ENCODE measurements around the gene FKBP15. TPM values are rescaled to one million over a fixed set of nuclear protein-coding genes. Genes with fewer than 3 reads are reported as not detected.

The FKBP15 gene
- polyA plus RNA-seq, 1 donor from 2014 or later: 12.1 TPM

DNA sequence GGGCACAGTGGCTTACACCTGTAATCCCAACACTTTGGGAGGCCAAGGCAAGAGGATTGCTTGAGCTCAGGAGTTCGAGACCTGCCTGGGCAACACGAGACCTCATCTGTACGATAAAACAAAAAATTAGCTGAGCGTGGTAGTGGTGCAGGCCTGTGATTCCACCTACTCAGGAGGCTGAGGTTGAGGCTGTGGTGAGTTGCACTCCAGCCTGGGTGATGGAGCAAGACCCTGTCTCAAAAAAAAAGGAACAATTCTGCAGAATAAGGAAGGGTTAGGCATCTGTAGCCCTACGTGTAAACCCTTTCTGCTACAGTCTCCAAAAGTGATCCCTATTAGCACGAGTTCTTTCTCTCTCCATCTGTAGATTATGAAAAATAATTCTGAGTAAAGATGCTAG, 34.4 kb upstream of the FKBP15 start:
- Histone ChIP-seq H3K36me3 (ENCODE audit: insufficient read depth, low read length) (peaks cover 8% of the 10 kb centered on the region), H3K27me3 (ENCODE audit: insufficient read depth, low read depth, low read length) (no peaks in the 10 kb centered on the region), H3K79me2 (replicated peaks; ENCODE audit: insufficient read depth, low read length) (no peaks in the 10 kb centered on the region), H3K4me2 (ENCODE audit: low read length) (no peak overlapping the region), H2AFZ (ENCODE audit: low read depth, low read length) (no peak overlapping the region), H3K9me3 (ENCODE audit: low read length) (no peaks in the 10 kb centered on the region), H3K9ac (ENCODE audit: low read length) (no peak overlapping the region), H3F3A (ENCODE audit: insufficient read depth, low read length, poor library complexity, severe bottlenecking) (no peaks in the 10 kb centered on the region), H3K4me3 (ENCODE audit: low read length) (no peak overlapping the region), H3K9me2 (ENCODE audit: insufficient read depth, low read length) (no peaks in the 10 kb centered on the region), H3K27ac (ENCODE audit: low read length) (no peak overlapping the region), H4K20me1 (ENCODE audit: insufficient read depth) (no peaks in the 10 kb centered on the region)
- TF ChIP-seq RAD21 (conservative IDR thresholded peaks at IDR 0.05): no peak
- no peak for TF ChIP-seq MXI1 (conservative IDR thresholded peaks at IDR 0.05; ENCODE audit: poor library complexity, severe bottlenecking)
- TF ChIP-seq TAF1 (IDR thresholded peaks at IDR 0.05; ENCODE audit: low read depth): no peak
- TF ChIP-seq, protein P1, sequence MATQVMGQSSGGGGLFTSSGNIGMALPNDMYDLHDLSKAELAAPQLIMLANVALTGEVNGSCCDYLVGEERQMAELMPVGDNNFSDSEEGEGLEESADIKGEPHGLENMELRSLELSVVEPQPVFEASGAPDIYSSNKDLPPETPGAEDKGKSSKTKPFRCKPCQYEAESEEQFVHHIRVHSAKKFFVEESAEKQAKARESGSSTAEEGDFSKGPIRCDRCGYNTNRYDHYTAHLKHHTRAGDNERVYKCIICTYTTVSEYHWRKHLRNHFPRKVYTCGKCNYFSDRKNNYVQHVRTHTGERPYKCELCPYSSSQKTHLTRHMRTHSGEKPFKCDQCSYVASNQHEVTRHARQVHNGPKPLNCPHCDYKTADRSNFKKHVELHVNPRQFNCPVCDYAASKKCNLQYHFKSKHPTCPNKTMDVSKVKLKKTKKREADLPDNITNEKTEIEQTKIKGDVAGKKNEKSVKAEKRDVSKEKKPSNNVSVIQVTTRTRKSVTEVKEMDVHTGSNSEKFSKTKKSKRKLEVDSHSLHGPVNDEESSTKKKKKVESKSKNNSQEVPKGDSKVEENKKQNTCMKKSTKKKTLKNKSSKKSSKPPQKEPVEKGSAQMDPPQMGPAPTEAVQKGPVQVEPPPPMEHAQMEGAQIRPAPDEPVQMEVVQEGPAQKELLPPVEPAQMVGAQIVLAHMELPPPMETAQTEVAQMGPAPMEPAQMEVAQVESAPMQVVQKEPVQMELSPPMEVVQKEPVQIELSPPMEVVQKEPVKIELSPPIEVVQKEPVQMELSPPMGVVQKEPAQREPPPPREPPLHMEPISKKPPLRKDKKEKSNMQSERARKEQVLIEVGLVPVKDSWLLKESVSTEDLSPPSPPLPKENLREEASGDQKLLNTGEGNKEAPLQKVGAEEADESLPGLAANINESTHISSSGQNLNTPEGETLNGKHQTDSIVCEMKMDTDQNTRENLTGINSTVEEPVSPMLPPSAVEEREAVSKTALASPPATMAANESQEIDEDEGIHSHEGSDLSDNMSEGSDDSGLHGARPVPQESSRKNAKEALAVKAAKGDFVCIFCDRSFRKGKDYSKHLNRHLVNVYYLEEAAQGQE (IDR thresholded peaks at IDR 0.05; ENCODE audit: borderline replicate concordance): no peak
- no peak for TF ChIP-seq EP300 (conservative IDR thresholded peaks at IDR 0.05; ENCODE audit: poor library complexity, severe bottlenecking)

DNA sequence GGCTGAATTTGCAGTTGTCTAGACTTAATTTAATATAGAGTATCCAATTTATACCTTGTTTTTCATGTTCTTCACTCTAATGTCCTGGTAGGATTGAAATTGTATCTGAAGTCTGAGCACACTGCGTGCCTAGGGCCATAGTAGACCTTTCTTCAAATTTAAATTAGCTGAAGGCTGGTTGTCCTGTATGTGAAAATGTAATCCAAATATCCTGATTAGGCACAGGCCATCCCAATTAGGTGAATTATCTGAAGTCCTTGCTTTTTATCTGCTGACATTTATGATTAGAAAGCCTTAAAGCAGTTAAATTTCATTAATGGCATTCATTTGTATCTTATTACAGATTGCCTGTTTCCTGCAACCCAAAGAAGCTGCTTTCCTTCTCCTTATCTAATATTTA, 33.9 kb upstream of the FKBP15 start:
- no peaks in the 10 kb centered on the region for H4K20me1 ChIP-seq (ENCODE audit: insufficient read depth)
- no peaks in the 10 kb centered on the region for H3F3A ChIP-seq (ENCODE audit: insufficient read depth, low read length, poor library complexity, severe bottlenecking)
- no peak overlapping the region for H2AFZ ChIP-seq (ENCODE audit: low read depth, low read length)
- TF ChIP-seq POLR2AphosphoS5 (IDR thresholded peaks at IDR 0.05) (no peak), SMC3 (conservative IDR thresholded peaks at IDR 0.05; ENCODE audit: poor library complexity) (no peak), EZH2 (IDR thresholded peaks at IDR 0.05; ENCODE audit: borderline replicate concordance, insufficient read depth, low read length, poor library complexity, severe bottlenecking) (no peak), MXI1 (conservative IDR thresholded peaks at IDR 0.05; ENCODE audit: poor library complexity, severe bottlenecking) (no peak), TAF1 (IDR thresholded peaks at IDR 0.05; ENCODE audit: low read depth) (no peak), EP300 (conservative IDR thresholded peaks at IDR 0.05; ENCODE audit: poor library complexity, severe bottlenecking) (no peak), RAD21 (conservative IDR thresholded peaks at IDR 0.05) (no peak)
- TF ChIP-seq, protein P1 (IDR thresholded peaks at IDR 0.05; ENCODE audit: borderline replicate concordance): no peak
- TF ChIP-seq, protein P2, sequence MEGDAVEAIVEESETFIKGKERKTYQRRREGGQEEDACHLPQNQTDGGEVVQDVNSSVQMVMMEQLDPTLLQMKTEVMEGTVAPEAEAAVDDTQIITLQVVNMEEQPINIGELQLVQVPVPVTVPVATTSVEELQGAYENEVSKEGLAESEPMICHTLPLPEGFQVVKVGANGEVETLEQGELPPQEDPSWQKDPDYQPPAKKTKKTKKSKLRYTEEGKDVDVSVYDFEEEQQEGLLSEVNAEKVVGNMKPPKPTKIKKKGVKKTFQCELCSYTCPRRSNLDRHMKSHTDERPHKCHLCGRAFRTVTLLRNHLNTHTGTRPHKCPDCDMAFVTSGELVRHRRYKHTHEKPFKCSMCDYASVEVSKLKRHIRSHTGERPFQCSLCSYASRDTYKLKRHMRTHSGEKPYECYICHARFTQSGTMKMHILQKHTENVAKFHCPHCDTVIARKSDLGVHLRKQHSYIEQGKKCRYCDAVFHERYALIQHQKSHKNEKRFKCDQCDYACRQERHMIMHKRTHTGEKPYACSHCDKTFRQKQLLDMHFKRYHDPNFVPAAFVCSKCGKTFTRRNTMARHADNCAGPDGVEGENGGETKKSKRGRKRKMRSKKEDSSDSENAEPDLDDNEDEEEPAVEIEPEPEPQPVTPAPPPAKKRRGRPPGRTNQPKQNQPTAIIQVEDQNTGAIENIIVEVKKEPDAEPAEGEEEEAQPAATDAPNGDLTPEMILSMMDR (IDR thresholded peaks at IDR 0.05; ENCODE audit: poor library complexity, severe bottlenecking): no peak
- H3K27ac ChIP-seq (ENCODE audit: low read length): no peak overlapping the region
- H3K9me3 ChIP-seq (ENCODE audit: low read length): no peaks in the 10 kb centered on the region
- H3K79me2 ChIP-seq (replicated peaks; ENCODE audit: insufficient read depth, low read length): no peaks in the 10 kb centered on the region
- H3K4me2 ChIP-seq (ENCODE audit: low read length): no peak overlapping the region
- peaks cover 8% of the 10 kb centered on the region for H3K36me3 ChIP-seq (ENCODE audit: insufficient read depth, low read length)
- H3K9me2 ChIP-seq (ENCODE audit: insufficient read depth, low read length): no peaks in the 10 kb centered on the region
- H3K27me3 ChIP-seq (ENCODE audit: insufficient read depth, low read depth, low read length): no peaks in the 10 kb centered on the region
- no peak overlapping the region for H3K9ac ChIP-seq (ENCODE audit: low read length)
- H3K4me3 ChIP-seq (ENCODE audit: low read length): no peak overlapping the region
